HG03565 (cell line): Measurements from ENCODE around the gene ANKRD12.
A peak's percentile ranks its signal among the peaks of the same experiment; 100 is the strongest.
"Not testable (repeated sequence)": the region's sequence is repeated elsewhere in the genome, so short reads cannot be mapped to it uniquely, and the experiment has no call there.

Experiments used
- ATAC-seq: cut with Tn5 transposase; IDR thresholded peaks from one replicate; pipeline ENCODE4 v1.9.1; 2021; ENCODE audit warnings: mild to moderate bottlenecking, moderate library complexity; ENCODE audit not compliant: unreplicated experiment

The ANKRD12 gene

DNA sequence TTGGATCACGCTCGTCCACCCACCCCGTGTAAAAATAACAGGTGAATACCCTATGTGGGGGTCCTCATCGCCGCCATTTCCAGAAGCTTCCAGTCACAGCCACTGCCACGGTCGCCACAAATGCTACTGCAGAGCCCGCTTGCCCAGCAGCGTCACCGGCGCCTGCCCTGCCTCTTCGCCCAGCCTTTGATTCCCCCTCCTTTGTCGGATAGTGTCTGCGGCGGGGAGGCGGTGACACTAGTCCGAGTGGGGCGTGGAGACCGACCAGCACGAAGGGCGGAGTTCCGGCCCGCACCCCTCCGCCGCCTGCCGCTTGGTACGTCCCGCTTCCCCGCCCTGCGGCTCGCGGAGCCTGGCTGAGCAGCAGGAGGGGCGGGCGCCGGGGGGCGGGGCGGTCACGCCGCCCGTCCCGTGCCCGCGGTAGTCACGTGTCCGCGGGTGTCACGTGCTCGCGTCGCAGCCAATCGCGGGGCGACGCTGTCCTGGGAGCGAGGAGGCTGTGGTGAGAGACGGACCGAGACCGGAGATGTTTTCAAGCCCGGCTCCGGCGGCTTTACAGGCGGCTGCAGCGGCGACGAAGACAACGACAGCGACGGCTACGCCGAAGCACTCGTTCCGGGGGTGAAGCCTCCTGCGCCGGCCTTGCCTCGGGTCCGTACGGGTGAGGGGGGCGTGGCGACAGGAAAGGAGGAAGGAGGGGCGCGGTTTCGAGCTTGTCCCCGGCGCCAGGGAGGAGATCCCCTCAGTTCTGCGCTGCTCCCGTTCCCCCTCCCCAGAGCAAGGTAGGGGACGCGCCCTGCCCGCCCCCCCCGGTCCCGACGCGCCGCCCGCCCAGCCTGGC, at the start of gene ANKRD12:
Gene ANKRD12 (plus strand): TSS at position 467 of the 841 bp plus-strand sequence. CDS start 45,652 bp downstream, outside the sequence.
- ATAC-seq, result peak; percentile 67

DNA sequence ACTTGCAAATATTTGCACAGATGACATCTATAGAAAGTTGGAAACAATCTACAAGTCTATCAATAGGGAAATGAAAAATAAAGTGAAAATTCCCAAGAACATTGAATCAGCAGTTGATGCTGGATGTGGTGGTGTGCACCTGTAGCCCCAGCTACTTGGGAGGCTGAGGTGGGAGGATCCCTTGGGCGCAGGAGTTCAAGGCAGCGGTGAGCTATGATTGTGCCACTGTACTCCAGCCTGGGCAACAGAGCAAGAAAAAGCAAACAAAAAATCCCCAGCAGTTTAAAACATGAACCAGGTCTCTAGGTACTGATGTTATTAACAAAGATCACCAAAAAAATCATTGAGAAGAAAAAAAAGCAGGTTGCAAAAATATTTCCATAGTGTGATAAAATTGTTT, 49.4 kb upstream of the ANKRD12 start:
- no peak for ATAC-seq

DNA sequence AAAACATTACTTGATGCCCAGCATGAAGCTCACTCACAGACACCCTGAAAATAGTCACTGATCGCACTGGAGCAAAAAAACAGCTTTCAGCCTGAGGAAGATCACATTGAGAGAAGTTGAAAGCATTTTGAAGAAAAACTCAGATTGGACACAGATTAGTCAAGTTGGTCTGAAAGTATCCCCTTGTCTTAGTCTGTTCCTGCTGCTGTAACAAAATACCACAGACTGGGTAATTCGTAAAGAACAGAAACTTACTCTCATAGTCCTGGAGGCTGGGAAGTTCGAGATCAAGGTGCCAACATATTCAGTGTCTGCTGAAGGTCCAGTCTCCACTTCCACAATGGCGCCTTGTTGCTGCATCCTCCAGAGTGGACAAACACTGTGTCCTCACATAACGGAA, 48.3 kb upstream of the ANKRD12 start:
- no peak for ATAC-seq

DNA sequence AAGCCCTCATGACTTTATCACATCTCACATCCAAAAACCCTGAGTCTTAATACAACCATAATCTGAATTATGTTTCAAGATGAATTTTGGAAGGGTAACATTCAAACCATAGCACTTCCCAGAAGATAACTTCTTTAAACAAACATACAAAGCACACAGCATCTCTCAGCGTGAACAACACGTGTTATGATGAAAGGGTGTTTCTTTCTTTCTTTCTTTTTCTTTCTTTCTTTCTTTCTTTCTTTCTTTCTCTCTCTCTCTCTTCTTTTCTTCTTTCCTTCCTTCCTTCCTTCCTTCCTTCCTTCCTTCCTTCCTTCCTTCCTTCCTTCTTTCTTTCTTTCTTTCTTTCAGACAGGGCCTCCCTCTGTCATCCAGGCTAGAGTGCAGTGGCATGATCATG, 47.9 kb upstream of the ANKRD12 start:
- not testable (repeated sequence) for ATAC-seq

DNA sequence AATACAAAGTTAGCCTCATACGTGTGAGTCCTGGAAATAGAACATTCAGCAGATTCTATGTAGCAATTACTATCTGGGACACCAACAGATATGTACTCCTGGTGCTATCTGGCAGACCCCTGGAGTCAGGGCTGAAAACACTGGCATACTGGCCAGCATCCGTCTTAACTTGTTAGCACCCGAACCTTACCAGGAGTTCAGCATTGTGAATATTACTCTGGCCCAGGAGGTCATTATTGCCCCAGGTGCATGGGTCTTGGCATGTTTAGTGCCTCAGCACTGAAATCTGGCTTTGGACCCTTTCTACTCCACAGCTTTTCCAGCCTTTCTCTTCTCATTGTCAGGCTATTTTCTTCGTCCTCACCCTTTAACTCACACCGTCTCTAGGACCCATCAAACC, 46.0 kb upstream of the ANKRD12 start:
- ATAC-seq, result no peak

DNA sequence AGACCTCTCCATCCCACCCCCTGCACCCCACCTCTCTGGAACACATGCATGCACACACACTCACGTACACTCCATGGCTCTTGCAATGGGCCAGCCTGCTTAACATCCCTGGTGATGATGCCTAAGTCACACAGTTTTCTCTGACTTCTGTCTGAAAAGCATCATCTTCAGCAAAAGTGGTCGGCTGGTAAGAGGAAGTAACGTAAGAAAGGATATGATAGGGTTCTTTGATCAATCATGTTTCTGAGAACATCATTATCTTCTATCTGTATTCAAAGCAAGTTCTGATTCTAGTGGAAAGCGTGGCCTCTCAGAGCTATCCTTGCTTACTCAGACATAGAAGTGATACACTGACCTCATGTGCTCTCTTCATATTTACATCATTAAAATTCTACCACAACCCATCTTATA, 45.5 kb upstream of the ANKRD12 start:
- no peak for ATAC-seq

DNA sequence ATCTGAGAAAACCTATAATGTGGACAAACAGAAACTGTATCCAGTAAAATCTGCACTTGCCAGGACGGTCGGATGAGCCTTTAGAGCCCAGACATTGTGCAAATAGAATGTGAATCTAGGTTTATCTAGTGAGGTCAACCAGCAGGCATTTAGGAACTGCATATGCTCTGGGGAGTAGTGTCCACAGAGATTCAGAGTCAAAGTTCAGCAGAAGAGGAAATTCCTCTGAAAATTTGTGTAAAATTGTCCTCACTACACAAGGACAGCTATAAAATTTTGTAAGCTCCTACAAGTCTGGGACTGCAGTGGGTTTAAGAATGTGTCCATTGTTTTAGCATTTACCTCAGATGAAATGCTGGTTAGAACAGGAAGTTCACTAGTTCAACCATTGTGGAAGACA, 43.9 kb upstream of the ANKRD12 start:
- ATAC-seq, result no peak

DNA sequence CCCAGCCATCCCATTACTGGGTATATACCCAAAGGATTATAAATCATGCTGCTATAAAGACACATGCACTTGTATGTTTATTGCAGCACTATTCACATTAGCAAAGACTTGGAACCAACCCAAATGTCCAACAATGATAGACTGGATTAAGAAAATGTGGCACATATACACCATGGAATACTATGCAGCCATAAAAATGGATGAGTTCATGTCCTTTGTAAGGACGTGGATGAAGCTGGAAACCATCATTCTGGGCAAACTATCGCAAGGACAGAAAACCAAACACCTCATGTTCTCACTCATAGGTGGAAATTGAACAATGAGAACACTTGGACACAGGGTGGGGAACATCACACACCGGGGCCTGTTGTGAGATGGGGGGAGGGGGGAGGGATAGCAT, 43.5 kb upstream of the ANKRD12 start:
- ATAC-seq, result not testable (repeated sequence)

DNA sequence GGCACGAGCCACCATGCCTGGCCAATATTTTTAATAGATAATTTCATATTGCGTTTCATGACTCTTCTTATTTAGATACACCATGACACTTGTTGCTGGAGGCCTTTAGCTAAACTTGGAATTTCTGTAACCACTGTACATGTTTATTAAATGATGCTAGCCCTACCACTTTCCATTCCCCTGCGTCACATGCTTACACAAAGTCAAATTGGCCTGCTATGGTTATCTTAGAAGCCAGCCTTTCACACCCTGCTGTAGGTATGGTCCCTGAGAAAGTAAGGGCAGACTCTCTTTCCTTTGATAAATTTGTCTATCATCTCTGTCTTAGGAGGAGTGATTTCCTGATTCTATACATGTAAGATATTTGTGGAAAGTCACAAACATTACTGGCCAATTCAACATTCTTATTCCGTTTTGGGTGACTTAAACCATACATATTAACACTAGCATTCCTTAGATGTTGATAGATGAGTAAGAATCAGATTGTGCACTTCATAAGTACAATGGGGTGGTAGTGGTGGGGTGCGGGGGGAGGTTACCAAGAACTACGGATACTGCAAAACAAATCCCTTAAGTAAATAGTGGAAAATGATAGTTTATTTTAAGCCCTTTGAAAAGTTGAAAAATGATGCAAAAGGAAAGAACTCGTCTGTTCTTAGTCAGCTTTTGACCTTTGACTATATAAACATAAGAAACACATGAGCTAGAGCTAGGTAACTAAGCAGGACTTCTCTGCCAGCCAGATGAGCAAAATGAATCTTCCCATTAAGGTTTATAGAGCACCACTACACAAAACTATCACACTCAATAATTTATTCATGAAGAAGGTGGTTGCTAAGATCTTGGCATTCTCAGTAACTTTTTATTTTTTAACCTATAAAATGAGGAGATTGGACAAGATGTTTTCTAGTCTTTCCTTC, 42.0 kb upstream of the ANKRD12 start:
- ATAC-seq, result peak; percentile 7

DNA sequence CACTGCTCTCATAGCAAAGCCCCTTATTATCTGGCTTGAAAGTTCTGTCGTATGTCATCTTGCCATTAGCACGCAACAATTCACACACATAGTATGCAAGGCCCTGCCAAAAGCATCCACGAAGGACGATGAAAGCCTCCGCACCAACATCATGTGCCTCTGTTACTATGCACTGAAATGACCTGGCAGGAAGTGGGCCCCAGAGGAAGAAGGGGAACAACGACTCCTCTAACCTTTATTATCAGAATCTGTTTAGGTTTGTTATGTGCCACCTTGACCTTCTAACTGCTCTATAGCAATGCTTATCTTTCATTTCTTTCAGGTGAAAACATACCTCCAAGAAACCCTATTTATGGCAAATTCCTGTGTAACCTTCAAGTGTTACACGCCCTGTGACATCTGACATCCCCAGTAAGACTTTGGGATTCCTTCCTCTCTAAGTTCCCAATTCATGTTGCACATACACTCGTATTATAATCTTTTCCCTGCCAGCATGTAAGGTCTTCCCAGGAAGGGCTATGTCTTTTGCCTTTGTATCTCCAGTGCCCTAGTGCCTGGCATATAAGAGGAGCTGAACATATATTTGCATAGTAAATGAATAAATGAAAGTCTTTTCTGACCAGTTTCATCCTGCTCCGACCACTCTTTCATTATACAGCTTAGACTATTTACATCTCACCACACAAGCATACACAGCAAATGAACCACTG, 41.1 kb upstream of the ANKRD12 start:
- ATAC-seq, result peak; percentile 65

DNA sequence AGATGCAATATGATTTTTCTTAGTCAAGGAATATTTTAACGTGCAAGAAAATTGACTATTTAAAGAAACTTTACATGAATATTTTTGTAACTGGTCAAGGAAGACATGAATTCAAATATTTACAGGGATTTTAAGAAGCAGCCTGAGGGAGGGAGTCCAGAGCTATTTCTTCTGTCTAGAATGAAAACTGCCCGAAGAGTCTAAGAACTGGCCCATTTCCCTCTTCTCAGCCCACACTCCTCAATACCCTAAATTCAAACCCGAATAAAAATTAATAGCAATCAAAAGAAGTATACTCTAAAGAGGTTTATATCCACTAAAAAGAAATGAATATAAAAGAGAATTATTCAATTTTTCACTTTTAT, 40.6 kb upstream of the ANKRD12 start:
- no peak for ATAC-seq

DNA sequence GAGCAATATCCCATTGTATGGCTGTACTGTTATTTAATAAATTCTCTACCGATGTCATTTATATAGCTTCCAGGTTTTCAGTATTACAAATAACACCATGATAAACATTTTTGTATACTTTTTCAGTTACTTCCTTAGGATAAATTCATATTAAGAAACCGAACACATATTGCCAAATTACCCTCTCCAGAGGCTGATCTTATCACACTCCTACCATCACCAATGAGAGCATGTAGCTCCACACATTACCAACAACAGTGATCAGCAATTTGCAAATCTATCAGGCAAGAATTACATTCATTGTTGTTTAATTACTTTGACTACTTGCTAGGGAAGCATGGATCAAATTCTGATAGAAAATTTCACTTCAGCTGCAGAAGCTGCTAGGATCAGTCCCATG, 39.9 kb upstream of the ANKRD12 start:
- no peak for ATAC-seq

DNA sequence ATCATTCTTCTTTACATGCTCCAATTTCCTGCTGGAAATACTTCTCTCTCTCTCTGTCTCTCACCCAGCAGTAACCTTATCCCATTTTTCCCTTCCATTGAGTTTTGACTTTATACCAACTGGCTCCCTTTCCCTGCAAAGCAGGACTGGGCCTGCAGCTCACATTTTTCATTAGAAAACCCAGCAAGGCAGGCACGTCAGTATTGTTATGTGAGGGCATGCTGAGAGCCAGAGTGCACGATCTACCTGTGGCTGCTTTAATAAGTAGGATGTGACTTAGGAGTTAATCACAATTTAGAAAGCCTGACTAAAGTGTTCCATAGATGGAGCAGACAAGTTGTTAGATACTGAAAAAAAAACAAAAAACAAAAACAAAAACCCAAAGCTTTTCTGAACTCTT, 39.2 kb upstream of the ANKRD12 start:
- no peak for ATAC-seq

DNA sequence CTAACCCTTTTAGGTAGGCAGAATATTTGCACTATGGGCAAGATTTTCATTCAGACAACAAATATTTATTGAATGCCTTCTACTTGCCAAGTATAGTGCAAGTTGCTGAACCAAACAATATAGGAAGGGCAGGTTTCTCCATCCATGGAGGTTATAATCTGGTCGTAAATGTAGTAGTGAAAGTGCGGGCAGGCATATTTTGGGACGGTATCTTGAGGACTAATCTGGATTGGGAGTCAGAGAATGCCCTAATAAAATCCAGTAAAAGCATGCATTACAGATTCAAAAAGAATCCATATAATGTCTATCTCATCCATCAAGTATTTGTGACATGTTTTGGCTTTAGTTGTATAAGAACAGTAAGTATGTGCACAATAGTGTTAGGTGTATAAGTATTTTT, 35.8 kb upstream of the ANKRD12 start:
- ATAC-seq, result no peak

DNA sequence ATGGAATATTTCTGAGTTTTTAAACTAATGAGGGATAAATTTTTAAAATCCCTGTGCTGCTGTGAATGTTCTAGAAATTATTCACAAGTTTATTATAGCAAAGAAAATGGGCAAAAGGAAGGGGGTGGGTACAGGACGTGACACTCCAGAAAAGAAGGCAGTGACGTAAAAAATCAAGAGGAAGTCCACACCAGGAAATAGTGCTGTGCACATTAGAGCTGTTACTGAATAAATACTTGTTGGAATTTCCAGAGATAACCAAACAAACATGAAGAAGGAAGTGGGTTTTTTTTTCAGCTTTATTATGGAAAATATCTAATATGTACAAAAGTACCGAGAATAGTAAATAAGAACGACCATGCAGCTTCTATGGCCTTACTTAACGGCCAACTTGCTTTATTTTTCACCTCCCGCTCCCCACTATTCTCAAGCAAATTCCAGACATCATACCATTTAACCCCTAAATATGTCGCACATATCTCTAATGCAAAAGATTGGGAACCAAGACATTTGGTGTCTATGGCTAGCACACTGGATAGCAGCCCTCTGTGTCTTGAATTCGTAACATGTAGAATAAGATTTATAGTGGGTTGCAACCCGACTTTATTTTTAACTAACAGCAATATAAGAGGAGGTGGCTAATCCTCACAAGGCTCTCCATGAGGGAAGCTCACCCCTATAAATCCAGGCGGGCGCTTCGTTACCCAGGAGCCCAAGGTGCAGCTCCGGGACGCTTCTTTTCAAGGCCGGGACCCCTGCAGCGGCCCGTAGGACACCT, 34.7 kb upstream of the ANKRD12 start:
- peak; percentile 1 for ATAC-seq

DNA sequence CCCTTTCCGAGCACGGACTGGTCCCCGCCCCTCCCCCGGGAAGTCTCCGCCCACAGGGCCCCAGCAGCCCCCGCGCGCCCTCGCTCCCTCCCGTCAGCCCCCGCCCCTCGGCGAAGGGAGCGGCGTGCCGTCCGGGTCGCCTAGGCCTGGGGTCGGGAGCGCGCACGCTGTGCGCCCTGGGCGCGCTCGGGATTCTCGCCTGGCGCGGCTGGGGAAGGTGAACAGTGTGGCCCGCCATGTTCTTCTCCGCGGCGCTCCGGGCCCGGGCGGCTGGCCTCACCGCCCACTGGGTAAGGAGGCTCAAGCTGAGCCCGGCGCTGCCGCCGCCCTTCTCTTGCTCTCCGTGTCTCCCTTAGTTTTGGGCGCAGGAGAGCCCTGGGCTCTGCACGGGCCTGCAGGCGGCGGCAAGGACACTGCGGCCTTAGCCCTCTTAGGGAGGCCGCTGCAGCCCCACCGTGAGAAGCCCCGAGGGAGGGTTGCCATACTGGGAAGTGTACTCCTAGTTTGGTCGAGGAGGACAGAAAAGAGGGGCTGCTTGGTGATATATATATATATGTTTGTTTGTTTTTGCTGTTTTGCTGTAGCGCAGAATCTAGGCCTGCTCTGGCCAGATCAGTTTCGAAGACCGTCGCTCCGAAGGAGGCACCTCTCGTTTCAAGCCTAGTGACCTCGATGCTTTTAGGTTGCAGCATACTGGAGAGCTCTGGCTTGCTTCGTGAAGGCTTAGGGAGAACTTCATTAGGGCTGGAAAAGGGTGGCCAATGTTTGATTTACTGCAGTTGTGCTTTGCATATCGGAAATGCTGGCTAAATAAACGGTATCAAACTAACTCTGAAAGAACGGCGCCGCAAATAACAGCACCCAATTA, 33.8 kb upstream of the ANKRD12 start, which contains the start of gene NDUFV2:
Gene NDUFV2 (plus strand): TSS at position 192 of the 868 bp plus-strand sequence. CDS start 45 bp downstream, at position 237.
- ATAC-seq, result peak; percentile 82

DNA sequence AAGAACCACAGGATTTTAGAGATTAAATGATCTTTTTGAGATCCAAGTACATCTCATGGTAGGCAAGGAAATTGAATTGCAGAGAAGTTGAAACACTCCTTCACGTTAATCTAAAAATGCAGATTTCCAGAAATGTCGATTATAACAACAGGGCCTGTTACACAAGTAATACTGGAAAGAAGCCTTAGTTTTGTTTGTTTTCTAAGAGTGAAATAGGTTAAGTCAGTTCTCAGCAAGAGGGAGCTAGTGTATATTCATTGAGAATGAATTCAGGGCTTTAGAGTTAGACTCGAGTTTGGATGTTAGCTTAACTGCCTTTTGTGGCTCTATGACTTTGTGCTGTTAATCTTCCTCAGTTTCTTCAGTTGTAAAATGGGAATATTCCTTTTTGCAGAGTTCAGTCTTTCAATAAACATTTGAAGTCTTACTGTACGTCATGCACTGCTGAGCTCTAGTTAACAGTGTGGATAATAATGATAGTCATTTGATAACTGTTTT, 33.2 kb upstream of the ANKRD12 start:
- ATAC-seq, result no peak

DNA sequence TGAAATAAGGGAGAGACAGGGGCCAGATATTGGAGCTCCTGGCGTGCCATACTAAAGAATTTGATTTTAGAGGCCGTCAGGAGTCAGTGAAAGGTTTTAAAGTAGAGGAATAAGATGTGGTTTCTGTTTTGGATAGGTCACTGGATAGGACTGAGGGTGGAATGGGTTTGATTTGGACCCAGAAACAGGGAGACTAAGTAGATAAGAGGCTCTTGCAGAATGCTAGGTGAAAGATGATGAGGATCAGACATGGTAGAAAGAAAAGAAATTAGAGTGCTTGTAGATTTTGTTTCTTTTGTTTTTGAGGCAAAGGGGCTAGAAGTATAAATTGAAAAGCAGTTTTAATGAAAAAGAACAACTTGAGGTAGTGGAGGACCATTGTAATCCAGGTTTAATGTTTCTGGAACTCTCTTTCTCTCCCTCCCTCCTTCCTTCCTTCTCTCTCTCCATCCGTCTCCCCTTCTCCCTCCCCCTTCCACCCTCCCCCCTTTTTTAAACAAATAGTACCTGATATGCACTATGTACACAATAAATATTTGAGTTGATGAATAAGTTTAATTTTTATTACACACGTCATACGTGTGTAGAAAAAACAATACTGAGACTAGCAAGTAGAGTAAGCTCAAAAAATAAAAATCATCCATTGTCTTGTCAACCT, 32.2 kb upstream of the ANKRD12 start:
- no peak for ATAC-seq

DNA sequence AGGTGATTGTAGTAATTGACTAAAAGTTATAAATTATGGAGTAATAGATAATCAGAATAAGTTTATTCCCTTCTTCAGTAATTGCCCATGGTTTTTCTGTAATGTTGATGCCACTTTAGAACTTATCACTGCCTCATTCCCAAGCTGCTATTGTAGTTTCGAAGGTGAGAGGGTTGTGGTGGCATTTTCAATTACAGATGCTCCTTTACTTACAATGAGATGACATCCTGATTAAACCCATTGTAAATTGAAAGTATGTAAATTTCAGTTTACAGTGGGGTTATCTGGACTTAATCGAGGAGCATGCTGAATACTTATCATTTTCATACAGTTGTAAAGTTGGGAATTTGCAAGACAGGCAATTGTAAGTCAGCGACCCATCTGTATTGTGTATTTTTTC, 31.2 kb upstream of the ANKRD12 start:
- no peak for ATAC-seq
